PFSK-1 (cell line): ENCODE data around the gene PADI4.

Experiments used
- FOXP2 ChIP-seq: optimal IDR thresholded peaks from 2 replicates; pipeline ENCODE3; 2011; ENCODE audit warnings: borderline replicate concordance, control low read depth, inconsistent platforms; ENCODE audit not compliant: insufficient read depth; ENCODE audit errors: extremely low read length, extremely low read depth
- POLR2AphosphoS5 ChIP-seq: IDR thresholded peaks from 2 replicates; pipeline ENCODE4 v1.6.1; 2012; ENCODE audit warnings: low read depth, mild to moderate bottlenecking, control low read depth, low read length, moderate library complexity
- SIN3A ChIP-seq: IDR thresholded peaks from 2 replicates; pipeline ENCODE4 v1.6.1; 2012; ENCODE audit warnings: mild to moderate bottlenecking, low read length, moderate library complexity, borderline replicate concordance; ENCODE audit not compliant: insufficient read depth
- TAF1 ChIP-seq: IDR thresholded peaks from 2 replicates; pipeline ENCODE4 v1.6.1; 2012; ENCODE audit warnings: low read length, control low read depth, borderline replicate concordance; ENCODE audit not compliant: insufficient read depth
- TF ChIP-seq, protein P1 (sequence below), 2 experiments: IDR thresholded peaks; 2 replicates each; pipeline versions ENCODE4 v1.6.1 to v1.8.0; 2011 to 2012; ENCODE audit warnings: low read depth in 2 of 2, low read length in 2 of 2, control low read depth in 1 of 2, inconsistent platforms in 1 of 2, mild to moderate bottlenecking in 1 of 2, moderate library complexity in 1 of 2; ENCODE audit not compliant: insufficient read depth in 1 of 2

PADI4 gene

DNA sequence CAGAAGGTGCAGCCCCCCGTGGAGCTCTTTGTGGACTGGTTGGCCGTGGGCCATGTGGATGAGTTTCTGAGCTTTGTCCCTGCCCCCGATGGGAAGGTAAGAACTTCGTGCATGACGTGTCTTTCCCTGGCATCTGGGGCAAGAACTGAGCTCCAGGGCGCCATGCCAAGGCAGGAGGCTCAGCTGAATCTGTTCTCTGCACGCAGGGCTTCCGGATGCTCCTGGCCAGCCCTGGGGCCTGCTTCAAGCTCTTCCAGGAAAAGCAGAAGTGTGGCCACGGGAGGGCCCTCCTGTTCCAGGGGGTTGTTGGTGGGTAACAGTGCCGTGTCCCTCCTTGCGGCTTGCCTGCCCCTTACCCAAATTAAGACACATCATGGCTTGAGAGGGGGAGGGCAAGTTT lies 31.4 kb upstream of the PADI4 start:
- TF ChIP-seq POLR2AphosphoS5 (no peak), SIN3A (no peak), FOXP2 (no peak), TAF1 (no peak)
- TF ChIP-seq, protein P1, sequence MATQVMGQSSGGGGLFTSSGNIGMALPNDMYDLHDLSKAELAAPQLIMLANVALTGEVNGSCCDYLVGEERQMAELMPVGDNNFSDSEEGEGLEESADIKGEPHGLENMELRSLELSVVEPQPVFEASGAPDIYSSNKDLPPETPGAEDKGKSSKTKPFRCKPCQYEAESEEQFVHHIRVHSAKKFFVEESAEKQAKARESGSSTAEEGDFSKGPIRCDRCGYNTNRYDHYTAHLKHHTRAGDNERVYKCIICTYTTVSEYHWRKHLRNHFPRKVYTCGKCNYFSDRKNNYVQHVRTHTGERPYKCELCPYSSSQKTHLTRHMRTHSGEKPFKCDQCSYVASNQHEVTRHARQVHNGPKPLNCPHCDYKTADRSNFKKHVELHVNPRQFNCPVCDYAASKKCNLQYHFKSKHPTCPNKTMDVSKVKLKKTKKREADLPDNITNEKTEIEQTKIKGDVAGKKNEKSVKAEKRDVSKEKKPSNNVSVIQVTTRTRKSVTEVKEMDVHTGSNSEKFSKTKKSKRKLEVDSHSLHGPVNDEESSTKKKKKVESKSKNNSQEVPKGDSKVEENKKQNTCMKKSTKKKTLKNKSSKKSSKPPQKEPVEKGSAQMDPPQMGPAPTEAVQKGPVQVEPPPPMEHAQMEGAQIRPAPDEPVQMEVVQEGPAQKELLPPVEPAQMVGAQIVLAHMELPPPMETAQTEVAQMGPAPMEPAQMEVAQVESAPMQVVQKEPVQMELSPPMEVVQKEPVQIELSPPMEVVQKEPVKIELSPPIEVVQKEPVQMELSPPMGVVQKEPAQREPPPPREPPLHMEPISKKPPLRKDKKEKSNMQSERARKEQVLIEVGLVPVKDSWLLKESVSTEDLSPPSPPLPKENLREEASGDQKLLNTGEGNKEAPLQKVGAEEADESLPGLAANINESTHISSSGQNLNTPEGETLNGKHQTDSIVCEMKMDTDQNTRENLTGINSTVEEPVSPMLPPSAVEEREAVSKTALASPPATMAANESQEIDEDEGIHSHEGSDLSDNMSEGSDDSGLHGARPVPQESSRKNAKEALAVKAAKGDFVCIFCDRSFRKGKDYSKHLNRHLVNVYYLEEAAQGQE (IDR thresholded peaks at IDR 0.05; ENCODE audit: insufficient read depth in 1 of 2, low read depth in 2 of 2, low read length in 2 of 2): no peak

DNA sequence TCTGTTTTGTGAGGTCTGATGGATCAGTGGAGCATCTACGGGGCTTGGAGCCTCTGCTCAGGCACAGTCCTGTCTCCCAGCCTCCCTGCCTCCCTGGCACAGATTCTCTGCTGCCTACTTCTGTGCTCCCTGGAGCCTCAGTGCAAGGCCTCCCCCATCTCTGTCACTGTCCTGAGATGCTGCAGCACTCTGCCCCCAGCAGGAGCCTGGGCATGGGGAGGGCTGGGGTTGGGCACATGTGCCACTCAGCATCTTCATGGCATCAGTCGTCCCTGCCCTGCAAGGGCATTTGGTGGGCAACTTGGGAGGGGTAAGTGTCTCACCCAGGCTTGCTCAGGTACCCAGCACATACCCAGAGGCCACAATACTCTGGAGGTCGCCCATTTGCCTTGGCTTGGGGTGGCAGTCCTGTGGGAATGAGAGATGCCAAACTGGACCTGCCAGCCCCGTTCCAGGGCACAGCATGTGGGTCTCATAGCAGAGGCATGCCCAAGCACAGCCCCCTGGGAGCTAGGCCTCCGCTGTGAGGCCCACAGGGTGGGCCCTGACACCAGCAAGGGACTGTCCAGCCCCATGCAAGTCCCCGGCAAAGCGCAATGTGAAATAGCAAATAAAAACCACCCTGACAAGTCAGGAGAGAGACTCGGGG lies 30.4 kb upstream of the PADI4 start:
- TF ChIP-seq SIN3A (no peak), TAF1 (no peak), POLR2AphosphoS5 (no peak), FOXP2 (no peak)
- TF ChIP-seq, protein P1 (IDR thresholded peaks at IDR 0.05; ENCODE audit: insufficient read depth in 1 of 2, low read depth in 2 of 2, low read length in 2 of 2): no peak

DNA sequence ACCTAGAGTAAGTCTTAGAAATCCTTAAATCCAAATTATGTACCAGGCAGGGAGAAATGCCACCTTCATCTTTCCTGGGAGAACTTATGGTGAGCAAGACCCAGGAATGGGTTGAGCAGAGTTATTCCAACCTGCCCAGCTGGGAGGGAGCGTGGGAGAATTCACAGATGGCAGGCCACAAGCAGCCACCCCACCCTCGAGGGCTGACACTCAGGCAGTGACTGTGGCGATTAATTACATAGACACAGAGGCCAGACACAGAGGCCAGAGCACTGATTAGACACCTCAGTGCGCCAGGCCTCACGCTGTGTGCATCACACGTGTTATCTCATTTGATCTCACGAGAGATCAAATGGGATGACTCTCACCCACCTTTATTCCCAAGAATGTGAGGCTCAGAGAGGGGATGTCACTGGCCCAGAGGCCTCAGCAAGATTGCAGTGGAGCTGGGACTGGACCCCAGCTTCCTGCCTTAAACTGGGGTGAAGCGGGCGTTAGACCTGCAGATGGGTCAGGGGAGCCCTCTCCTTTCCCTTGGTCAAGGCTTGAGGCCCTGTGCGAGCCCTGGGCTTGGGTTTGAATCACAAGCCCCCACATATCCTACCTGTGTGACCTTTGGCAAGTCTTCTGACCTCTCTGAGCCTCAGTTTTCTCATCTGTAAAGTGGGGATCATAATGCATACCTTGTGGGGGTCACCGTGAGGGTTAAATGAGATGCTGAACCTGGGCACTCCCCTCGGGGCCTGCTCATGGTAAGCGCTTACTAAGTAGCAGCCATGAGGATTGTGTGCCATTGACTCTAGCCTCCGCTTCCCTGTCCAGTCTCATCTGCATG lies 28.8 kb upstream of the PADI4 start:
- TF ChIP-seq TAF1 (no peak), SIN3A (no peak), POLR2AphosphoS5 (no peak), FOXP2 (no peak)
- TF ChIP-seq, protein P1 (IDR thresholded peaks at IDR 0.05; ENCODE audit: insufficient read depth in 1 of 2, low read depth in 2 of 2, low read length in 2 of 2): no peak

DNA sequence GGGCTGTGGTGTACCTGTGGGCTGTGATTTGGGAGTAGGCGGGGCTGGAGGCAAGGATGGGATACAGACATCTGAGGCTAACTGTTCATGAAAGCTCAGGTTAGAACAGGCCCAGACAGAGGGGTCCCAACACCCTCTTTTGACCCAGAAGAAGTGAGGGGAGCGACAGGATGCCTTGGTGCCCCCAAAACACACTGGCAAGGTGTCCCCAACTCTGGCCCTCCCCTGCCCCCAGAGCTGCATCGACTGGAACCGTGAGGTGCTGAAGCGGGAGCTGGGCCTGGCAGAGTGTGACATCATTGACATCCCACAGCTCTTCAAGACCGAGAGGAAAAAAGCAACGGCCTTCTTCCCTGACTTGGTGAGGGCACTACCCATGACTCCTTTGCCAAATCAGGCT lies 27.6 kb upstream of the PADI4 start:
- TF ChIP-seq SIN3A (no peak), FOXP2 (no peak), POLR2AphosphoS5 (no peak), TAF1 (no peak)
- TF ChIP-seq, protein P1 (IDR thresholded peaks at IDR 0.05; ENCODE audit: insufficient read depth in 1 of 2, low read depth in 2 of 2, low read length in 2 of 2): no peak
